Transverse colon (tissue), 4 donors: ENCODE results near the gene HDDC3. TPM values are rescaled to one million over a fixed set of nuclear protein-coding genes. Genes with fewer than 3 reads are reported as not detected.

Experiments used
- DNase-seq: peaks from one replicate; pipeline ENCODE4 v3.0.0-alpha.2; 2019
- H3K27ac ChIP-seq, 4 donors: fragments of 200-600 bp; sonication (generic); 2 replicates each; pipeline ENCODE4 v1.5.1; 2016 to 2018; ENCODE audit warnings: inconsistent platforms in 4 of 4
- H3K27me3 ChIP-seq: fragments of 200-600 bp; sonication (generic); 2 replicates; pipeline ENCODE4 v1.5.1; 2017; ENCODE audit warnings: inconsistent platforms
- H3K36me3 ChIP-seq, 4 donors: fragments of 200-600 bp; sonication (generic); 2 replicates each; pipeline ENCODE4 v1.5.1; 2017 to 2019; ENCODE audit warnings: inconsistent platforms in 4 of 4
- H3K4me1 ChIP-seq, 4 donors: fragments of 200-600 bp; sonication (generic); 2 replicates each; pipeline ENCODE4 v1.5.1; 2017 to 2020; ENCODE audit warnings: inconsistent platforms in 4 of 4
- H3K4me3 ChIP-seq, 4 donors: fragments of 200-600 bp; sonication (generic); 1 replicate in 1 of 4; 2 replicates in 3 of 4; pipeline versions ENCODE4 v1.5.1 to v1.6.1; 2017 to 2019; ENCODE audit warnings: inconsistent platforms in 4 of 4
- H3K9me3 ChIP-seq, 2 donors: fragments of 200-600 bp; sonication (generic); 2 replicates each; pipeline ENCODE4 v1.5.1; 2017 to 2019; ENCODE audit warnings: inconsistent platforms in 2 of 2
- CTCF ChIP-seq, 5 experiments: fragments of 200-600 bp in 3 of 5; fragments of 450-650 bp in 2 of 5; sonication (generic) in 3 of 5; IDR thresholded peaks; 1 replicate in 2 of 5; 2 replicates in 3 of 5; pipeline ENCODE4 v1.5.1; 2016 to 2017; ENCODE audit warnings: antibody characterized with exemption in 5 of 5, inconsistent platforms in 3 of 5, mild to moderate bottlenecking in 2 of 5, moderate library complexity in 1 of 5
- EP300 ChIP-seq: sonication (generic); formaldehyde crosslinking; IDR thresholded peaks from one replicate; pipeline ENCODE4 v1.6.1; 2017; ENCODE audit warnings: antibody characterized with exemption, low read depth
- POLR2A ChIP-seq: fragments of 450-650 bp; IDR thresholded peaks from one replicate; pipeline ENCODE4 v1.6.1; 2016; ENCODE audit warnings: antibody characterized with exemption, mild to moderate bottlenecking, moderate library complexity
- POLR2AphosphoS5 ChIP-seq, 3 donors: sonication (generic); formaldehyde crosslinking; IDR thresholded peaks; one replicate each; pipeline ENCODE4 v1.6.1; 2016; ENCODE audit warnings: antibody characterized with exemption in 3 of 3
- WGBS, 2 donors: methylation state at CpG; one replicate each; pipeline ENCODE4 v1.1.5; 2018; ENCODE audit warnings: low coverage in 1 of 2; 5-methylcytosine and 5-hydroxymethylcytosine counted together
- in situ Hi-C, 4 donors: fragments of 200-750 bp; cut with MboI; loops; one replicate each; pipeline versions ENCODE4 v1.15.0 to v1.15.1; 2017; ENCODE audit warnings: low sequenced_read_pairs in 3 of 4, low pct_ligation_motif_present in 1 of 4, low pct_unique_long_range_greater_than_20kb in 1 of 4
- intact Hi-C: fragments of 100-400 bp; cut with DNase I; formaldehyde crosslinking; loops from one replicate; pipeline ENCODE4 v1.15.1; 2023; ENCODE audit warnings: low total_unique reads
- total RNA-seq, 4 donors: library from RNA; depleted of rRNA; stranded (reverse); fragments of >200 nt; gene quantifications; one replicate each; pipeline ENCODE4 v1.1.0, GENCODE V29; 2016

Gene HDDC3
- total RNA-seq, 4 donors from 2014 or later, result 13.8 to 21.8 (median 17.9) TPM

- Histone ChIP-seq H3K9me3 (no peaks in the 10 kb centered on the region), H3K27me3 (no peaks in the 10 kb centered on the region), H3K4me1 (no peaks in the 10 kb centered on the region), H3K4me3 (no peak overlapping the region), H3K36me3 (peaks cover 0 to 37% (median 13%) of the 10 kb centered on the region in 4 donors), H3K27ac (no peak overlapping the region)
- in situ Hi-C loops, result no loop called here
- DNase-seq, result no peak
- intact Hi-C loops, result no loop called here
- WGBS, 2 donors, result 81 to 87% methylated on average over 4 of the region's 4 CpGs
- TF ChIP-seq CTCF (IDR thresholded peaks at IDR 0.05) (no peak), POLR2A (no peak), POLR2AphosphoS5 (IDR thresholded peaks at IDR 0.05) (no peak), EP300 (no peak)
Observed at GRCh38 chr15:90921887-90922286, 10.5 kb downstream of the HDDC3 start.

- intact Hi-C loops, result no loop called here
Observed at GRCh38 chr15:90918835-90919234, 13.5 kb downstream of the HDDC3 start.

GRCh38 chr15:90918034-90918788, 14.1 kb downstream of the HDDC3 start:
- WGBS, 2 donors, result 96 to 100% methylated on average over 4 to 22 of the region's 23 CpGs
- no peak for TF ChIP-seq POLR2A
- TF ChIP-seq CTCF (IDR thresholded peaks at IDR 0.05), result no peak
- TF ChIP-seq POLR2AphosphoS5 (IDR thresholded peaks at IDR 0.05), result no peak
- TF ChIP-seq EP300, result no peak
- peaks cover 0 to 64% (median 19%) of the 10 kb centered on the region in 4 donors for H3K36me3 ChIP-seq

More at GRCh38 chr15:90918835-90919234, 13.5 kb downstream of the HDDC3 start:
- 91% methylated on average over 6 of the region's 6 CpGs; no CpG with 5 or more reads in 1 of the 2 donors for WGBS, 2 donors
- no peak for DNase-seq
- no peak overlapping the region for H3K27ac ChIP-seq
- H3K4me1 ChIP-seq, result no peaks in the 10 kb centered on the region
- no peaks in the 10 kb centered on the region for H3K27me3 ChIP-seq
- in situ Hi-C loops, result no loop called here
- H3K36me3 ChIP-seq, result peaks cover 0 to 58% (median 16%) of the 10 kb centered on the region in 4 donors
- no peaks in the 10 kb centered on the region for H3K9me3 ChIP-seq
- TF ChIP-seq POLR2A, result no peak
- no peak for TF ChIP-seq CTCF (IDR thresholded peaks at IDR 0.05)
- no peak for TF ChIP-seq POLR2AphosphoS5 (IDR thresholded peaks at IDR 0.05)
- TF ChIP-seq EP300, result no peak
- no peak overlapping the region for H3K4me3 ChIP-seq

GRCh38 chr15:90917569-90917968, 14.8 kb downstream of the HDDC3 start:
- H3K4me1 ChIP-seq, result no peaks in the 10 kb centered on the region
- no peaks in the 10 kb centered on the region for H3K27me3 ChIP-seq
- H3K9me3 ChIP-seq, result no peaks in the 10 kb centered on the region
- in situ Hi-C loops, result no loop called here
- no peak overlapping the region for H3K27ac ChIP-seq
- TF ChIP-seq POLR2AphosphoS5 (IDR thresholded peaks at IDR 0.05) (no peak), CTCF (IDR thresholded peaks at IDR 0.05) (no peak), POLR2A (no peak), EP300 (no peak)
- no peak overlapping the region for H3K4me3 ChIP-seq
- no peak for DNase-seq
- WGBS, 2 donors, result 96% methylated on average over 12 of the region's 12 CpGs; no CpG with 5 or more reads in 1 of the 2 donors
- H3K36me3 ChIP-seq, result peaks cover 0 to 71% (median 23%) of the 10 kb centered on the region in 4 donors
- intact Hi-C loops, result no loop called here

More at GRCh38 chr15:90918034-90918788, 14.1 kb downstream of the HDDC3 start:
- Histone ChIP-seq H3K4me1 (no peaks in the 10 kb centered on the region), H3K27ac (no peak overlapping the region), H3K4me3 (no peak overlapping the region), H3K27me3 (no peaks in the 10 kb centered on the region), H3K9me3 (no peaks in the 10 kb centered on the region)
- DNase-seq, result no peak
- intact Hi-C loops (no loop called here), in situ Hi-C loops (no loop called here)
